ENCODE results near the gene TAS2R38. TPM values are rescaled to one million over a fixed set of nuclear protein-coding genes. Genes with fewer than 3 reads are reported as not detected.

The TAS2R38 gene
- polyA plus RNA-seq, 1 experiment = not detected

GRCh38 chr7:141999058-141999623, 25.6 kb upstream of the TAS2R38 start:
- no peak overlapping the region for H3K27ac ChIP-seq (ENCODE audit: low read depth, low read length)
- H3K9me3 ChIP-seq (ENCODE audit: control insufficient read depth, insufficient read depth, low read length) = peaks cover 2% of the 10 kb centered on the region; the same call in 1 of the 2 replicates
- DNase-seq (ENCODE audit: low read depth, low spot score) = no peak
- CTCF ChIA-PET = no interaction called here
- H3K27me3 ChIP-seq (ENCODE audit: control insufficient read depth, insufficient read depth, low read length) = no peaks in the 10 kb centered on the region
- POLR2A ChIA-PET = no interaction called here
- TF ChIP-seq CTCF (IDR thresholded peaks at IDR 0.05; ENCODE audit: low read depth, low read length) = no peak
- H3K4me3 ChIP-seq (ENCODE audit: low read depth, low read length) = no peak overlapping the region

- H3K9me3 ChIP-seq (ENCODE audit: control insufficient read depth, insufficient read depth, low read length) = peaks cover 2% of the 10 kb centered on the region; the same call in 1 of the 2 replicates
- CTCF ChIA-PET = no interaction called here
- H3K27me3 ChIP-seq (ENCODE audit: control insufficient read depth, insufficient read depth, low read length) = no peaks in the 10 kb centered on the region
- DNase-seq (ENCODE audit: low read depth, low spot score) = no peak
- H3K27ac ChIP-seq (ENCODE audit: low read depth, low read length) = no peak overlapping the region
- TF ChIP-seq CTCF (IDR thresholded peaks at IDR 0.05; ENCODE audit: low read depth, low read length) = no peak
- POLR2A ChIA-PET = no interaction called here
- H3K4me3 ChIP-seq (ENCODE audit: low read depth, low read length) = no peak overlapping the region
Measured at GRCh38 chr7:141993354-141993753, 19.8 kb upstream of the TAS2R38 start.

- no peak overlapping the region for H3K27ac ChIP-seq (ENCODE audit: low read depth, low read length)
- POLR2A ChIA-PET = no interaction called here
- H3K27me3 ChIP-seq (ENCODE audit: control insufficient read depth, insufficient read depth, low read length) = no peaks in the 10 kb centered on the region
- CTCF ChIA-PET = no interaction called here
- peaks cover 6% of the 10 kb centered on the region; the same call in 1 of the 2 replicates for H3K9me3 ChIP-seq (ENCODE audit: control insufficient read depth, insufficient read depth, low read length)
- TF ChIP-seq CTCF (IDR thresholded peaks at IDR 0.05; ENCODE audit: low read depth, low read length) = no peak
- H3K4me3 ChIP-seq (ENCODE audit: low read depth, low read length) = no peak overlapping the region
- DNase-seq (ENCODE audit: low read depth, low spot score) = no peak
Measured at GRCh38 chr7:141992688-141993087, 19.1 kb upstream of the TAS2R38 start.

GRCh38 chr7:141992156-141992555, 18.6 kb upstream of the TAS2R38 start:
- Histone ChIP-seq H3K27me3 (ENCODE audit: control insufficient read depth, insufficient read depth, low read length) (no peaks in the 10 kb centered on the region), H3K27ac (ENCODE audit: low read depth, low read length) (no peak overlapping the region), H3K4me3 (ENCODE audit: low read depth, low read length) (no peak overlapping the region), H3K9me3 (ENCODE audit: control insufficient read depth, insufficient read depth, low read length) (peaks cover 9% of the 10 kb centered on the region; the same call in 1 of the 2 replicates)
- DNase-seq (ENCODE audit: low read depth, low spot score) = no peak
- CTCF ChIA-PET = no interaction called here
- TF ChIP-seq CTCF (IDR thresholded peaks at IDR 0.05; ENCODE audit: low read depth, low read length) = no peak
- POLR2A ChIA-PET = no interaction called here

- Histone ChIP-seq H3K9me3 (ENCODE audit: control insufficient read depth, insufficient read depth, low read length) (peaks cover 8% of the 10 kb centered on the region; the same call in 1 of the 2 replicates), H3K4me3 (ENCODE audit: low read depth, low read length) (no peak overlapping the region), H3K27me3 (ENCODE audit: control insufficient read depth, insufficient read depth, low read length) (no peaks in the 10 kb centered on the region), H3K27ac (ENCODE audit: low read depth, low read length) (no peak overlapping the region)
- no peak for TF ChIP-seq CTCF (IDR thresholded peaks at IDR 0.05; ENCODE audit: low read depth, low read length)
- POLR2A ChIA-PET = no interaction called here
- CTCF ChIA-PET = no interaction called here
- DNase-seq (ENCODE audit: low read depth, low spot score) = no peak
Measured at GRCh38 chr7:141991140-141991539, 17.6 kb upstream of the TAS2R38 start.
